ENCODE measurements around the gene CAMK2B.
"Not testable (repeated sequence)": the region's sequence is repeated elsewhere in the genome, so short reads cannot be mapped to it uniquely, and the experiment has no call there.

Gene CAMK2B

GRCh38 chr7:44200163-44200562 lies 125.2 kb downstream of the CAMK2B start:
- H3K4me3 ChIP-seq (ENCODE audit: control insufficient read depth in 1 of 7, extremely low read depth in 1 of 7, insufficient read depth in 4 of 7, low read depth in 2 of 7, low read length in 6 of 7); DNase-seq; POLR2A ChIA-PET; H3K27me3 ChIP-seq (replicated peaks in 2 of 5; ENCODE audit: control insufficient read depth in 4 of 5, insufficient read depth in 5 of 5, low read length in 4 of 5); H3K27ac ChIP-seq (ENCODE audit: insufficient read depth in 1 of 2, low read depth in 1 of 2, low read length in 2 of 2, poor library complexity in 1 of 2, severe bottlenecking in 2 of 2); H3K9me3 ChIP-seq (ENCODE audit: control extremely low read depth in 1 of 5, control insufficient read depth in 4 of 5, insufficient read depth in 2 of 5, low read depth in 1 of 5, low read length in 4 of 5): not testable (repeated sequence)
- CTCF ChIA-PET, result interaction anchor here (1.7 kb wide), 1 partner anchor 18 kb away, joined by 6 read pairs; no protein-coding TSS in a partner anchor
- H3K4me1 ChIP-seq (ENCODE audit: control extremely low read depth in 1 of 4, control insufficient read depth in 4 of 4, insufficient read depth in 4 of 4, low read length in 3 of 4), result peaks cover 0 to 17% (median 14%) of the 10 kb centered on the region in 4 experiments
- peaks cover 0 to 12% (median 4%) of the 10 kb centered on the region in 4 experiments for H3K36me3 ChIP-seq (ENCODE audit: control insufficient read depth in 4 of 4, insufficient read depth in 4 of 4, low read length in 3 of 4)
- WGBS (ENCODE audit: insufficient coverage), result no CpG with 5 or more reads among the region's 3 CpGs

GRCh38 chr7:44197474-44197873 lies 127.9 kb downstream of the CAMK2B start:
- 88% methylated on average over 6 of the region's 7 CpGs for WGBS (ENCODE audit: insufficient coverage)
- Histone ChIP-seq H3K4me3 (ENCODE audit: control insufficient read depth in 1 of 7, extremely low read depth in 1 of 7, insufficient read depth in 4 of 7, low read depth in 2 of 7, low read length in 6 of 7) (no peak overlapping the region), H3K4me1 (ENCODE audit: control extremely low read depth in 1 of 4, control insufficient read depth in 4 of 4, insufficient read depth in 4 of 4, low read length in 3 of 4) (peaks cover 0 to 17% (median 12%) of the 10 kb centered on the region in 4 experiments), H3K36me3 (ENCODE audit: control insufficient read depth in 4 of 4, insufficient read depth in 4 of 4, low read length in 3 of 4) (no peaks in the 10 kb centered on the region), H3K27ac (ENCODE audit: insufficient read depth in 1 of 2, low read depth in 1 of 2, low read length in 2 of 2, poor library complexity in 1 of 2, severe bottlenecking in 2 of 2) (no peak overlapping the region), H3K9me3 (ENCODE audit: control extremely low read depth in 1 of 5, control insufficient read depth in 4 of 5, insufficient read depth in 2 of 5, low read depth in 1 of 5, low read length in 4 of 5) (no peaks in the 10 kb centered on the region), H3K27me3 (replicated peaks in 2 of 5; ENCODE audit: control insufficient read depth in 4 of 5, insufficient read depth in 5 of 5, low read length in 4 of 5) (peaks cover 0 to 6% (median 0%) of the 10 kb centered on the region in 5 experiments)
- no peak for DNase-seq
- ChIA-PET CTCF (interaction anchor here (0.9 to 1.8 kb wide), 6 partner anchors 13 to 147 kb away, joined by 3 to 6 read pairs (median 4); no protein-coding TSS in a partner anchor), POLR2A (no interaction called here)

GRCh38 chr7:44196450-44196872 lies 128.9 kb downstream of the CAMK2B start:
- H3K4me3 ChIP-seq (ENCODE audit: control insufficient read depth in 1 of 7, extremely low read depth in 1 of 7, insufficient read depth in 4 of 7, low read depth in 2 of 7, low read length in 6 of 7), result no peak overlapping the region
- H3K27ac ChIP-seq (ENCODE audit: insufficient read depth in 1 of 2, low read depth in 1 of 2, low read length in 2 of 2, poor library complexity in 1 of 2, severe bottlenecking in 2 of 2), result no peak overlapping the region
- POLR2A ChIA-PET, result no interaction called here
- H3K36me3 ChIP-seq (ENCODE audit: control insufficient read depth in 4 of 4, insufficient read depth in 4 of 4, low read length in 3 of 4), result no peaks in the 10 kb centered on the region
- WGBS (ENCODE audit: insufficient coverage), result 30% methylated on average over 2 of the region's 3 CpGs
- H3K9me3 ChIP-seq (ENCODE audit: control extremely low read depth in 1 of 5, control insufficient read depth in 4 of 5, insufficient read depth in 2 of 5, low read depth in 1 of 5, low read length in 4 of 5), result no peaks in the 10 kb centered on the region
- peaks cover 0 to 7% (median 3%) of the 10 kb centered on the region in 4 experiments for H3K4me1 ChIP-seq (ENCODE audit: control extremely low read depth in 1 of 4, control insufficient read depth in 4 of 4, insufficient read depth in 4 of 4, low read length in 3 of 4)
- DNase-seq, result peak; percentile 37 to 53 (median 44)
- peaks cover 0 to 9% (median 0%) of the 10 kb centered on the region in 5 experiments for H3K27me3 ChIP-seq (replicated peaks in 2 of 5; ENCODE audit: control insufficient read depth in 4 of 5, insufficient read depth in 5 of 5, low read length in 4 of 5)
- CTCF ChIA-PET, result interaction anchor here (0.8 to 2.0 kb wide), 13 partner anchors 9 to 146 kb away, joined by 3 to 6 read pairs (median 4); no protein-coding TSS in a partner anchor

GRCh38 chr7:44195889-44196288 lies 129.5 kb downstream of the CAMK2B start:
- DNase-seq, result peak in 2 of 3 donors; percentile 7 to 13
- WGBS (ENCODE audit: insufficient coverage), result 0% methylated on average over 1 of the region's 1 CpG
- CTCF ChIA-PET, result interaction anchor here (0.9 to 2.0 kb wide), 10 partner anchors 17 to 125 kb away, joined by 3 to 6 read pairs (median 4); no protein-coding TSS in a partner anchor
- Histone ChIP-seq H3K27me3 (replicated peaks in 2 of 5; ENCODE audit: control insufficient read depth in 4 of 5, insufficient read depth in 5 of 5, low read length in 4 of 5) (peaks cover 0 to 9% (median 2%) of the 10 kb centered on the region in 5 experiments), H3K9me3 (ENCODE audit: control extremely low read depth in 1 of 5, control insufficient read depth in 4 of 5, insufficient read depth in 2 of 5, low read depth in 1 of 5, low read length in 4 of 5) (no peaks in the 10 kb centered on the region), H3K27ac (ENCODE audit: insufficient read depth in 1 of 2, low read depth in 1 of 2, low read length in 2 of 2, poor library complexity in 1 of 2, severe bottlenecking in 2 of 2) (no peak overlapping the region), H3K4me1 (ENCODE audit: control extremely low read depth in 1 of 4, control insufficient read depth in 4 of 4, insufficient read depth in 4 of 4, low read length in 3 of 4) (peaks cover 0 to 5% (median 3%) of the 10 kb centered on the region in 4 experiments), H3K36me3 (ENCODE audit: control insufficient read depth in 4 of 4, insufficient read depth in 4 of 4, low read length in 3 of 4) (no peaks in the 10 kb centered on the region), H3K4me3 (ENCODE audit: control insufficient read depth in 1 of 7, extremely low read depth in 1 of 7, insufficient read depth in 4 of 7, low read depth in 2 of 7, low read length in 6 of 7) (no peak overlapping the region)
- POLR2A ChIA-PET, result no interaction called here

GRCh38 chr7:44194562-44195145 lies 130.7 kb downstream of the CAMK2B start:
- H3K27me3 ChIP-seq (replicated peaks in 2 of 5; ENCODE audit: control insufficient read depth in 4 of 5, insufficient read depth in 5 of 5, low read length in 4 of 5), result peaks cover 0 to 9% (median 2%) of the 10 kb centered on the region in 5 experiments
- WGBS (ENCODE audit: insufficient coverage), result 100% methylated on average over 2 of the region's 3 CpGs
- no peak overlapping the region for H3K4me3 ChIP-seq (ENCODE audit: control insufficient read depth in 1 of 7, extremely low read depth in 1 of 7, insufficient read depth in 4 of 7, low read depth in 2 of 7, low read length in 6 of 7)
- H3K9me3 ChIP-seq (ENCODE audit: control extremely low read depth in 1 of 5, control insufficient read depth in 4 of 5, insufficient read depth in 2 of 5, low read depth in 1 of 5, low read length in 4 of 5), result no peaks in the 10 kb centered on the region
- no peak overlapping the region for H3K27ac ChIP-seq (ENCODE audit: insufficient read depth in 1 of 2, low read depth in 1 of 2, low read length in 2 of 2, poor library complexity in 1 of 2, severe bottlenecking in 2 of 2)
- DNase-seq, result no peak
- peaks cover 0 to 5% (median 3%) of the 10 kb centered on the region in 4 experiments for H3K4me1 ChIP-seq (ENCODE audit: control extremely low read depth in 1 of 4, control insufficient read depth in 4 of 4, insufficient read depth in 4 of 4, low read length in 3 of 4)
- ChIA-PET POLR2A (no interaction called here), CTCF (interaction anchor here (0.9 to 2.0 kb wide), 6 partner anchors 19 to 122 kb away, joined by 3 to 5 read pairs (median 4); no protein-coding TSS in a partner anchor)
- H3K36me3 ChIP-seq (ENCODE audit: control insufficient read depth in 4 of 4, insufficient read depth in 4 of 4, low read length in 3 of 4), result no peaks in the 10 kb centered on the region

- Histone ChIP-seq H3K9me3 (ENCODE audit: control extremely low read depth in 1 of 5, control insufficient read depth in 4 of 5, insufficient read depth in 2 of 5, low read depth in 1 of 5, low read length in 4 of 5) (no peaks in the 10 kb centered on the region), H3K4me3 (ENCODE audit: control insufficient read depth in 1 of 7, extremely low read depth in 1 of 7, insufficient read depth in 4 of 7, low read depth in 2 of 7, low read length in 6 of 7) (no peak overlapping the region), H3K27ac (ENCODE audit: insufficient read depth in 1 of 2, low read depth in 1 of 2, low read length in 2 of 2, poor library complexity in 1 of 2, severe bottlenecking in 2 of 2) (no peak overlapping the region), H3K27me3 (replicated peaks in 2 of 5; ENCODE audit: control insufficient read depth in 4 of 5, insufficient read depth in 5 of 5, low read length in 4 of 5) (peaks cover 0 to 11% (median 2%) of the 10 kb centered on the region in 5 experiments), H3K36me3 (ENCODE audit: control insufficient read depth in 4 of 4, insufficient read depth in 4 of 4, low read length in 3 of 4) (no peaks in the 10 kb centered on the region), H3K4me1 (ENCODE audit: control extremely low read depth in 1 of 4, control insufficient read depth in 4 of 4, insufficient read depth in 4 of 4, low read length in 3 of 4) (peaks cover 0 to 5% (median 3%) of the 10 kb centered on the region in 4 experiments)
- DNase-seq, result peak in 2 of 3 donors; percentile 23 to 31
- CTCF ChIA-PET, result interaction anchor here (0.9 to 2.0 kb wide), 3 partner anchors 20 to 122 kb away, joined by 3 to 5 read pairs (median 4); no protein-coding TSS in a partner anchor
- POLR2A ChIA-PET, result no interaction called here
- WGBS (ENCODE audit: insufficient coverage), result 71% methylated on average over 2 of the region's 2 CpGs
Measured at GRCh38 chr7:44194069-44194468, 131.3 kb downstream of the CAMK2B start.
